ENCODE measurements around the gene ADARB1.

ADARB1 gene

DNA sequence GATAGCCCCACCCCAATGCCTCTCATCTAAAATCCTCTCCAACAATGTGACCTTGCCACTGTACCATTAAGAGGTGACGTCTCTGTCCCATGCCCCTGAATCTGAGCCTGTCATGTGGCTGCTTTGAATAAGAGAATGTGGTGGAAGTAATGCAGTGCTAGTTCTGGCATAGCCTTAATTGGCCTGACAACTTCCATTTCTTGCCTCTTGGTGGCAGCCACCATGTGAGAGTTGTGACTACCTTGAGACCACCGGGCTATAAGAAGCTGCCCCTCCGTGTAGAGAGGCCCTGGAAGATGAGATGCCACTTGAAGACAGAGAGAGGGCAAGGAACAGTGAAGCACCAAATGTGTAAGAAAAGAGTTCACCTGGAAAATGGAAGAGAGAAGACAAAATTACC, 118.0 kb downstream of the ADARB1 start:
- DNase-seq, result no peak
- Mint-ChIP-seq H3K4me3 (no peak overlapping the region), H3K36me3 (ENCODE audit: low read depth) (peaks cover 52% of the 10 kb centered on the region), H3K27me3 (ENCODE audit: low read depth, poor library complexity) (peaks cover 8% of the 10 kb centered on the region), H3K9me3 (peaks cover 44% of the 10 kb centered on the region), H3K27ac (no peak overlapping the region), H3K4me1 (no peaks in the 10 kb centered on the region)
- TF ChIP-seq, protein P1, sequence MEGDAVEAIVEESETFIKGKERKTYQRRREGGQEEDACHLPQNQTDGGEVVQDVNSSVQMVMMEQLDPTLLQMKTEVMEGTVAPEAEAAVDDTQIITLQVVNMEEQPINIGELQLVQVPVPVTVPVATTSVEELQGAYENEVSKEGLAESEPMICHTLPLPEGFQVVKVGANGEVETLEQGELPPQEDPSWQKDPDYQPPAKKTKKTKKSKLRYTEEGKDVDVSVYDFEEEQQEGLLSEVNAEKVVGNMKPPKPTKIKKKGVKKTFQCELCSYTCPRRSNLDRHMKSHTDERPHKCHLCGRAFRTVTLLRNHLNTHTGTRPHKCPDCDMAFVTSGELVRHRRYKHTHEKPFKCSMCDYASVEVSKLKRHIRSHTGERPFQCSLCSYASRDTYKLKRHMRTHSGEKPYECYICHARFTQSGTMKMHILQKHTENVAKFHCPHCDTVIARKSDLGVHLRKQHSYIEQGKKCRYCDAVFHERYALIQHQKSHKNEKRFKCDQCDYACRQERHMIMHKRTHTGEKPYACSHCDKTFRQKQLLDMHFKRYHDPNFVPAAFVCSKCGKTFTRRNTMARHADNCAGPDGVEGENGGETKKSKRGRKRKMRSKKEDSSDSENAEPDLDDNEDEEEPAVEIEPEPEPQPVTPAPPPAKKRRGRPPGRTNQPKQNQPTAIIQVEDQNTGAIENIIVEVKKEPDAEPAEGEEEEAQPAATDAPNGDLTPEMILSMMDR (IDR thresholded peaks at IDR 0.05), result no peak

DNA sequence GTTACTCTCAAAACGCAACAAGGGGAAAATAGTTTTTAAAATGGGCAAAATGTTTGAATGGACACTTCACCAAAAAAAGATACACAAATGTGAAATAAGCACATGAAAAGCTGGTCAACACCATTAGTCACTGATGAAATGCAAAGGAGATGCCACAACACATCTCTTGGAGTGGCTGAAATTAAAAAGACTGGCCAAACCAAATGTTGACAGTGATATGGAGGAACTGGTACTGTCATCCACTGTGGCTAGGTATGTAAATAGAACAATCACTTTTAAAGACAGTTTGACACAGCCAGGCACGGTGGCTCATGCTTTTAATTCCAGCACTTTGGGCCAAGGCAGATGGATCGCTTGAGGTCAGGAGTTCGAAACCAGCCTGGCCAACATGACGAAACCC, 122.2 kb downstream of the ADARB1 start:
- peaks cover 12% of the 10 kb centered on the region for H3K36me3 Mint-ChIP-seq (ENCODE audit: low read depth)
- no peaks in the 10 kb centered on the region for H3K4me1 Mint-ChIP-seq
- no peak overlapping the region for H3K4me3 Mint-ChIP-seq
- H3K27ac Mint-ChIP-seq, result no peak overlapping the region
- no peak for DNase-seq
- peaks cover 4% of the 10 kb centered on the region for H3K9me3 Mint-ChIP-seq
- TF ChIP-seq, protein P1 (IDR thresholded peaks at IDR 0.05), result no peak
- peaks cover 3% of the 10 kb centered on the region for H3K27me3 Mint-ChIP-seq (ENCODE audit: low read depth, poor library complexity)

DNA sequence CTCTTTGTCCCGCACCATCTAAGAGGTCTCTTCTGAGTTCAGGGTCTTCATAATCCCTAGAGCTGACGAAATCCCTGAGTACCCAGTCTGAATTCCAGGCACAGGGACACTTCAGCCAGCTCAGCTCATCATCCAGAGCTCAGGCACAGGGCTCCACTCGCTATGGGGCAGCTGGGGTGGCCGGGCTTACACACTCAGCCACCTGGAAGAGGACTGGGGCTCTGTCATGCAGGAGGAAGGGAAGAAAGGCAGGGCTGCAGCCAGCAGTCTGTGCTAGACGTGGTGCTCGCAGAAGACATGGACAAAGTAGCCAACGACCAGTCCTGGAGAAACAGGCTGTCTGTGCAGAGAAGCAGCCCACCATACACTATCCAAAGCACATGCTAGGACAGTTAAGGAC, 124.8 kb downstream of the ADARB1 start:
- H3K4me3 Mint-ChIP-seq, result no peak overlapping the region
- no peak for DNase-seq
- no peaks in the 10 kb centered on the region for H3K9me3 Mint-ChIP-seq
- H3K36me3 Mint-ChIP-seq (ENCODE audit: low read depth), result no peaks in the 10 kb centered on the region
- H3K27me3 Mint-ChIP-seq (ENCODE audit: low read depth, poor library complexity), result peaks cover 1% of the 10 kb centered on the region
- H3K27ac Mint-ChIP-seq, result no peak overlapping the region
- TF ChIP-seq, protein P1 (IDR thresholded peaks at IDR 0.05), result no peak
- peaks cover 4% of the 10 kb centered on the region for H3K4me1 Mint-ChIP-seq

DNA sequence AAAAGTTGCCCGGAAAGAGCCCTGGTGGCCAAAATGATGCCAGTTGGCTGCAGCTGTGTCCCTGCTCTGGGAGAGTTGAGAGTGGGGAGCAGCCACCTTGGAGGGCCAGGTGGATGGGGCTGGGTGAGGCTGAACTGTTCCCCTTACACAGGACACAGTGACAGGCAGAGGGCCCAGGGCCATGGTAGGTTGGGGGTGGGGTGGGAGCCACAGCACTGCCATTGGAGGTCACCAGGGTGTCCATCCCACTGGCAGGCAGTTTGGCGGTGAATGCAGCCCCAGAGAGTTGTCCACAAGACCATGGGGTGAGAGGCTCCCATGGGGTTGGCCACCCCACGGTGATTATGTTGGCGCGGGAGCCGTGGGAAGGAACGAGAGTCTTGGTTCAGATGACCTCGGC, 125.7 kb downstream of the ADARB1 start:
- Mint-ChIP-seq H3K4me3 (no peak overlapping the region), H3K27me3 (ENCODE audit: low read depth, poor library complexity) (no peaks in the 10 kb centered on the region), H3K36me3 (ENCODE audit: low read depth) (no peaks in the 10 kb centered on the region), H3K4me1 (peaks cover 4% of the 10 kb centered on the region), H3K27ac (no peak overlapping the region), H3K9me3 (no peaks in the 10 kb centered on the region)
- no peak for DNase-seq
- TF ChIP-seq, protein P1 (IDR thresholded peaks at IDR 0.05), result no peak

DNA sequence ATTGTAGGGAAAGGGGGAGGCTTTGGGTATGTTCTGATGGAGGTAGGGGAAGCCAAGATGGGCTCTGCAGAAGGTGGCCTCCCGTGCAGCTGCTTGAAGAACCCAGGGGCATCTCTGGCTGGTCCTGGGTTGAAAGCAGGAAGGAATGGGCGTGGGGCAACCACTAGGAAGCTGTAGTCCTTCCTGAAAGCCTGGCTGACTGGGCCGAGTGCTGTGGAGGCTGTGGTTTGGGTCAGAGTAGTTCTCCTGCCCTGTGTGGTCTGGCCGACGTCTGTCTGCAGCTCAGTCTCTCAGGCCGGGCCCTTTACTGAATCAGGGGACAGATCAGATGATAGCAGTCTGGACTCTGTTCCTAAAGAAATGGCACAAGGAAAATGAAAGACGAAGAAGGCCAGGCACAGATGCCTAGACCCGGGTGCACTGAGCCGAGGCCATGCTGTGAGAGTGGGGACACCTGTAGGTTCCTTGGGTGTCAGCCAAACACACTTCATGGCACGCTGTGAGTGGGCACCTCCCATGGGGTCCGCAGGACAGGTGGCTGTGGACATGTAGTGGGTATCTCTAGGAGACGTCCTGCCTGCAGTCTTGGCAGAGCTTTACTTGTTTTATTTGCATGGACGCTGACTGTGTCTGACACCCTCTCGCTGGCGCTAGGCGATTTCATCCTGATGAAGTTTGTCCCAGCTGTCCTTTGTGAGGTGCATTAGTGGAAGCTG, 126.4 kb downstream of the ADARB1 start:
- Mint-ChIP-seq H3K9me3 (no peaks in the 10 kb centered on the region), H3K4me1 (peaks cover 4% of the 10 kb centered on the region), H3K27ac (peak overlapping the region; percentile 32), H3K36me3 (ENCODE audit: low read depth) (no peaks in the 10 kb centered on the region), H3K27me3 (ENCODE audit: low read depth, poor library complexity) (no peaks in the 10 kb centered on the region), H3K4me3 (no peak overlapping the region)
- no peak for DNase-seq
- TF ChIP-seq, protein P1 (IDR thresholded peaks at IDR 0.05), result no peak

DNA sequence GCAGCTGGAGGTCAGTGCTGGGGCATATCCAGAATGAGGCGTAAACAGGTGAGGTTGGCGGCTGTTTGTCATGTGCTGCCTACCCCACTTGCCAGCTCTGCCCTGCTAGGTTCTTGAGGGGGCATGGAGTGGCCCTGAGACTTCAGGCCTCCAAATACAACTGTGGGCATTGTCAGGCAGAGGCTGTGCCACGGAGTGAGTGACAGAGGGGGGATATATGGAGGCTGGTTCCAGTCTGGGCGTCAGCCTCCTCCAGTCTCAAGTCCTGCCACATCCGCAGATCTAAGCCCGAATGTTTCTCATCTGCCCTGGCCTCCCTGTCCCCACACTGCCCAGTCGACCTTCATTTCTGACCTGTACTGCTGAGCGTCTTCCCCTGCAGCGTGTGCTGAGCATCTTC, 128.0 kb downstream of the ADARB1 start:
- Mint-ChIP-seq H3K4me1 (peaks cover 4% of the 10 kb centered on the region), H3K9me3 (no peaks in the 10 kb centered on the region), H3K36me3 (ENCODE audit: low read depth) (no peaks in the 10 kb centered on the region), H3K27me3 (ENCODE audit: low read depth, poor library complexity) (no peaks in the 10 kb centered on the region), H3K27ac (no peak overlapping the region), H3K4me3 (no peak overlapping the region)
- TF ChIP-seq, protein P1 (IDR thresholded peaks at IDR 0.05), result no peak
- DNase-seq, result no peak
